Activated T-cell treated with anti-CD3 and anti-CD28 coated beads, Interleukin-2, amount 50 U/mL, for 4 hours (primary cell): ENCODE data around the gene POU3F2. TPM values are rescaled to one million over a fixed set of nuclear protein-coding genes. Genes with fewer than 3 reads are reported as not detected.

Experiments
- ATAC-seq, 2 donors: fragments of 200-7000 bp; cut with Tn5 transposase; one replicate each; pipeline ENCODE4 v1.10.0; 2021
- DNase-seq: peaks from one replicate; pipeline ENCODE4 v3.0.0-alpha.2; 2020
- H3K27me3 Mint-ChIP-seq: one replicate; pipeline ENCODE4 v1.8.0; 2021; ENCODE audit warnings: low read depth, mixed read lengths
- H3K36me3 Mint-ChIP-seq: one replicate; pipeline ENCODE4 v1.8.0; 2022; ENCODE audit warnings: mixed read lengths; ENCODE audit not compliant: insufficient read depth
- H3K4me1 Mint-ChIP-seq: one replicate; pipeline ENCODE4 v1.8.0; 2021; ENCODE audit warnings: low read depth, mixed read lengths
- H3K4me3 Mint-ChIP-seq: one replicate; pipeline ENCODE4 v1.8.0; 2021; ENCODE audit warnings: mild to moderate bottlenecking, moderate library complexity, mixed read lengths
- H3K9me3 Mint-ChIP-seq: one replicate; pipeline ENCODE4 v1.8.0; 2021; ENCODE audit warnings: mixed read lengths
- total RNA-seq, 3 donors: library from RNA; stranded (reverse); gene quantifications; one replicate each; pipeline ENCODE4 v1.2.1, GENCODE V29; 2021

Gene POU3F2
- total RNA-seq, 3 donors from 2014 or later = not detected

DNA sequence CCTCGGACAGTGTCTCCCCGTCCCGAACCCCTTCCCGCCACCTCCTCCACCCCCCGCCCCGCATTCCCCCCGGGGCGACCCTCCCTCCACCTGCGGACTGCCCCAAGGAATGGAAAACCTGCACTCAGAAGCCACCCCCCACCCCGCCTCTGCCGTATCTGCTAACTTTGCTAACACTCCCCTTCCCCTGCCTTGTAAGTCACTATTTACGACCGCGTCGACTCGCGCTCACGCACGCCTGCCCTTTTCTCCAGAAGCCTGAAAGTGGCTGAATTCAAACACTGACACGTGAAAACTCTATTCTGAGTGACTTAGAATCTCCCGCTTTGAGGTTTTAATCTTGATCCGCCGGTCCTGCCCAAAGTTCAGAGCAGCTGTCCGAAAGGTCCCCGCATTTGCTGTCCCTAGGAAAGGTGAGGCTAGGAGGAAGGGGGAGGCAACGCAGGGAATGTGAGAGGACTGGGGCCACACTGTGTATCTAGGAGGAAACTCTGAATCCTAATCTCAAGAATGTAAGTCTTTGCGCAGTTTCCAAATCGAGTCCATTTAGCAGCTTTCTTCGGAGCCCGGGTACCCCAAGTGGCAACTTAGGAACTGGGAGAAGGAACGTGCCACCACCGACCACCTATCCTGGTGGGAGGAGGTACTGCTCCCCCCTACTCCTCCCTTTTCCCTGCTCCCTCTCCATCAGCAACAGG is 9.3 kb upstream of the POU3F2 start:
- Mint-ChIP-seq H3K9me3 (no peaks in the 10 kb centered on the region), H3K27me3 (peaks cover 81% of the 10 kb centered on the region), H3K4me3 (no peak overlapping the region), H3K4me1 (peaks cover 23% of the 10 kb centered on the region), H3K36me3 (no peaks in the 10 kb centered on the region)
- no peak for ATAC-seq
- no peak for DNase-seq

- Mint-ChIP-seq H3K27me3 (peaks cover 85% of the 10 kb centered on the region), H3K9me3 (no peaks in the 10 kb centered on the region), H3K36me3 (no peaks in the 10 kb centered on the region), H3K4me1 (peaks cover 25% of the 10 kb centered on the region), H3K4me3 (no peak overlapping the region)
- ATAC-seq (no peak), DNase-seq (no peak)
These were observed 8.7 kb upstream of the POU3F2 start for GRCh38 chr6:98825600-98826230.

DNA sequence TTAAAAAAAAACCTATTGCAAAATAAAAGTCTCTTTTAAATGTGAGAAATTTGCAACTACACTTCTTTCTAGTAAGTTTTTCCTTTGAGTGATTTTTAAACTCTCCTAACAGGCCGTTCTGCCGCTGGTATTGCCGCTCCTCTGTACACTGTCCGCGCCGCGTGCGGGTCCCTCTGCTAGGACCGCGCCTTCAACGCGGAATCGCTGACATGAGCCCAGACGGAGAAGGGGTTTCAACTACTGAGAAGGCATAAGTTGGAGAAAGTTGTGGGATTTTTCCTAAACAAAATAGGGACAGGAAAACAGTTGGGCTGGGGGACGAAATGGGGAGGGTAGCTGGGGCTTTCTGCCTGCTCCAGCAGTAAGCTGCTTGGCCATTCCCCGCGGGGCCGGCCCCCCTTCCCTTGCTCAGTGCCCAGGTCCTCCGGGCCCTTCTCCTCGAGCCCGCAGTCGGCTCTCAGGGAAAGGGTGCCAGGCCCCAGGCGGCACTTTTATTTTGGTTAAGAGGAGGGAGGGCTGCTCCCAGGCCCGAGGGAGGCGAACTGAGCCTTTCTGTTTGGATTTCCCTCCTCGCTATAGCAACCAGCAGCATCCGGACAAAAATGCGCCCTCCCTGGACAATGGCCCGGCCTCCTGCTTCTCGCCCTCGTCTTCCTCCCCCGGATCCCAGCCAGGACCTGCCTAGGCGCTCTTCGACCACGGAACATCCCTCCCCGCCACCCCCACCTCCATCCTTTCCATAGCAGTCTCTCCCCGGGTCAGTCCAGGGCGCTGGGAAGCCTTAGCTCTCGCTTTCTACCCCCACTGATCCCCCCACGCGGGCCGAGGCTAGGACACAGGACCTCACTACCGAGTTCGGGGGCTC is 6.8 kb upstream of the POU3F2 start:
- DNase-seq = no peak

DNA sequence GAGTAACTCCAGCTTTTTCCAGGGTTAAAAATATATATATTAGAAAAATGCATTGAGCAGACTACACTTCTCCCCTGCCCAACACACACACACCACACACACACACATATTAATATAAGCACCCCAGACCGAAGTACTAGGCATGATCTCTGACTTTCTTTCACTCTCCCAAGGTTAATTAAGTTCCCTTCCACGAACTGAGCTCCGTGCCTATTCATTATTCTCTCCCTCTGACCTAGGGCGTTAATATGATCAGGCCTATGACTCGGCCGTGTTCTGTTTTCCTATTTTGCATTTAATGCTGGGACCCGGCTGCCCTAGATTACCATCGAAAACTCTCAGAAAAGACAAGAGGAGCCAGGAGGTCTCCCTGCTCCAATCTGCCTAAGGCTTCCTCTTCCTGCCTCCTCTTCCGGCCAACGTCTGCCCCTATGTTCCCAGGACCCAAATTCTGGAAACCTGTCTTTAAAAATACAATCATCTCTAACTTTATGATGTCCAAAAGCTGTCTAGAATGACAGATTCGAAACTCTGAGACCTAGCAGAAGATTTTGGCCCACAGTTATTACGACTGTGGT is 6.1 kb upstream of the POU3F2 start:
- ATAC-seq = no peak
- H3K9me3 Mint-ChIP-seq = no peaks in the 10 kb centered on the region
- H3K4me1 Mint-ChIP-seq = peaks cover 42% of the 10 kb centered on the region
- H3K4me3 Mint-ChIP-seq = no peak overlapping the region
- H3K36me3 Mint-ChIP-seq = no peaks in the 10 kb centered on the region
- H3K27me3 Mint-ChIP-seq = peaks cover 89% of the 10 kb centered on the region
- DNase-seq = no peak

More for the DNA sequence above, 6.8 kb upstream of the POU3F2 start:
- Mint-ChIP-seq H3K9me3 (no peaks in the 10 kb centered on the region), H3K36me3 (no peaks in the 10 kb centered on the region), H3K4me1 (peaks cover 34% of the 10 kb centered on the region), H3K4me3 (no peak overlapping the region), H3K27me3 (peaks cover 84% of the 10 kb centered on the region)
- ATAC-seq = no peak

- DNase-seq (no peak), ATAC-seq (no peak)
- Mint-ChIP-seq H3K4me3 (no peak overlapping the region), H3K4me1 (peaks cover 44% of the 10 kb centered on the region), H3K9me3 (no peaks in the 10 kb centered on the region), H3K27me3 (peaks cover 91% of the 10 kb centered on the region), H3K36me3 (no peaks in the 10 kb centered on the region)
These were observed 5.4 kb upstream of the POU3F2 start for GRCh38 chr6:98828941-98829411.

- Mint-ChIP-seq H3K4me3 (no peak overlapping the region), H3K27me3 (peaks cover 87% of the 10 kb centered on the region), H3K36me3 (no peaks in the 10 kb centered on the region), H3K9me3 (no peaks in the 10 kb centered on the region), H3K4me1 (peaks cover 37% of the 10 kb centered on the region)
- no peak for DNase-seq
- ATAC-seq = no peak
These were observed 4.2 kb upstream of the POU3F2 start for GRCh38 chr6:98830146-98830545.

GRCh38 chr6:98831057-98831958 is 3.1 kb upstream of the POU3F2 start:
- no peaks in the 10 kb centered on the region for H3K36me3 Mint-ChIP-seq
- no peaks in the 10 kb centered on the region for H3K9me3 Mint-ChIP-seq
- peaks cover 40% of the 10 kb centered on the region for H3K4me1 Mint-ChIP-seq
- ATAC-seq (no peak), DNase-seq (no peak)
- peaks cover 82% of the 10 kb centered on the region for H3K27me3 Mint-ChIP-seq
- peak overlapping the region; percentile 54 for H3K4me3 Mint-ChIP-seq

DNA sequence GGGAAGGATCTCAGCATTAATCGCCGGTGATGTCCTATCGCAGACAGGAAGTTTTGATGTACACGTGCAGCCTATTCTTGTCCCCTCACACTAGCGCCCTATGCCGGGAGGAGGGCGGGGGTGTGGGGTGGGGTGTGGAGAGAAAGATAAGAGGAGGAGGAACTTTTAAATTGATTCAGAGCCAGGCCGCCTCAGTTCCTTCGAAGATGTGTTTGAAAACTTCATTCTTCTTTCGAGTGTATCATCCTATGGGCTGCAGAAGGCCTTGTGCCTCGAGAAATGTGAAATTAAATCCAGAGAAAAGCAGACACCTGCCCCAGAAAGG is 2.5 kb upstream of the POU3F2 start:
- peaks cover 81% of the 10 kb centered on the region for H3K27me3 Mint-ChIP-seq
- no peaks in the 10 kb centered on the region for H3K36me3 Mint-ChIP-seq
- DNase-seq (no peak), ATAC-seq (no peak)
- no peak overlapping the region for H3K4me3 Mint-ChIP-seq
- H3K9me3 Mint-ChIP-seq = no peaks in the 10 kb centered on the region
- H3K4me1 Mint-ChIP-seq = peaks cover 44% of the 10 kb centered on the region

DNA sequence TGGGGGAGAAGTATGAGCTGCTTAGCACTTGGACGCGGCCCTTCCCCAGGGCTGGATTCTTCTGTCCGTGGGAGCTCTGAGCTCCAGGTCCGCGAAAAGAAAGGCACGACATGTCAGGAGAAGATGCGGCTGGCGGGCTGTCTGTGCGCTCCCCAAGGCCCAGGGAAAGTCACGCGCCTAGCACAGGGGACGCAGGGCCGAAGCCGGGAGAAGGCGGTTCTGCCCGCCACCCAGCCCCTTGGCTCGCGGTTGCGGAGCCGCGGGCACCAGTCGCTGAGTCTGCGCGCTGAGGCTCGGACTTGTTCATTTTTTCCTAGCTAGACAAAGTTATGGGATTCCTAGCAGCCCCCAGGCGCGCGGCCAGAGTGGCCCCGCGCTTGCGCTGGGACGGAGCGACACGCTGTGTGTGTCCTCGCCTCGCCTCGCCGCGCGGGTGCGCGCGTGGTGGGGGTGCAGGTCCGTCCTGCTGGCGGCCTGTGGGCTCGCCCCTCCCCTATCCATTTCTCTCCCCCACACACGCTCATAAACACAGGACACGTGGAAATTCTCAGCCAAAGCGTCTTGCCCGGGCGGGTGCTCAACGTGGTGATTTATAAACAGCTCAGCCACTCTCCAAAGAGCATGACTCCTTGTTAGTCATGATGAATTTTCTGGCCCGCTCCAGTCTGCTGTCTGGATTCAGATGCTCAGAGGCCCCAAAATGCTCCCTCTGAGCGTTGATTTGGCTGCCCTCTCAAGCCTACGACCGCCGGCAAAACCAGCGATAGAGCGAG is 1.9 kb upstream of the POU3F2 start:
- ATAC-seq (peak; percentile 19 to 22), DNase-seq (no peak)
- H3K9me3 Mint-ChIP-seq = no peaks in the 10 kb centered on the region
- H3K36me3 Mint-ChIP-seq = no peaks in the 10 kb centered on the region
- peak overlapping the region; percentile 86 for H3K4me3 Mint-ChIP-seq
- peaks cover 81% of the 10 kb centered on the region for H3K27me3 Mint-ChIP-seq
- H3K4me1 Mint-ChIP-seq = peaks cover 45% of the 10 kb centered on the region

- Mint-ChIP-seq H3K27me3 (peaks cover 81% of the 10 kb centered on the region), H3K36me3 (no peaks in the 10 kb centered on the region), H3K4me1 (peaks cover 45% of the 10 kb centered on the region), H3K4me3 (peak overlapping the region; percentile 86), H3K9me3 (no peaks in the 10 kb centered on the region)
- DNase-seq (no peak), ATAC-seq (peak; percentile 23 to 30)
These were observed 1.4 kb upstream of the POU3F2 start for GRCh38 chr6:98833057-98833306.

- no peaks in the 10 kb centered on the region for H3K9me3 Mint-ChIP-seq
- H3K36me3 Mint-ChIP-seq = no peaks in the 10 kb centered on the region
- H3K4me1 Mint-ChIP-seq = peaks cover 41% of the 10 kb centered on the region
- peak overlapping the region; percentile 86 for H3K4me3 Mint-ChIP-seq
- H3K27me3 Mint-ChIP-seq = peaks cover 81% of the 10 kb centered on the region
- DNase-seq (no peak), ATAC-seq (peak; percentile 6 to 19)
These were observed 891 bp upstream of the POU3F2 start for GRCh38 chr6:98833307-98834059.

DNA sequence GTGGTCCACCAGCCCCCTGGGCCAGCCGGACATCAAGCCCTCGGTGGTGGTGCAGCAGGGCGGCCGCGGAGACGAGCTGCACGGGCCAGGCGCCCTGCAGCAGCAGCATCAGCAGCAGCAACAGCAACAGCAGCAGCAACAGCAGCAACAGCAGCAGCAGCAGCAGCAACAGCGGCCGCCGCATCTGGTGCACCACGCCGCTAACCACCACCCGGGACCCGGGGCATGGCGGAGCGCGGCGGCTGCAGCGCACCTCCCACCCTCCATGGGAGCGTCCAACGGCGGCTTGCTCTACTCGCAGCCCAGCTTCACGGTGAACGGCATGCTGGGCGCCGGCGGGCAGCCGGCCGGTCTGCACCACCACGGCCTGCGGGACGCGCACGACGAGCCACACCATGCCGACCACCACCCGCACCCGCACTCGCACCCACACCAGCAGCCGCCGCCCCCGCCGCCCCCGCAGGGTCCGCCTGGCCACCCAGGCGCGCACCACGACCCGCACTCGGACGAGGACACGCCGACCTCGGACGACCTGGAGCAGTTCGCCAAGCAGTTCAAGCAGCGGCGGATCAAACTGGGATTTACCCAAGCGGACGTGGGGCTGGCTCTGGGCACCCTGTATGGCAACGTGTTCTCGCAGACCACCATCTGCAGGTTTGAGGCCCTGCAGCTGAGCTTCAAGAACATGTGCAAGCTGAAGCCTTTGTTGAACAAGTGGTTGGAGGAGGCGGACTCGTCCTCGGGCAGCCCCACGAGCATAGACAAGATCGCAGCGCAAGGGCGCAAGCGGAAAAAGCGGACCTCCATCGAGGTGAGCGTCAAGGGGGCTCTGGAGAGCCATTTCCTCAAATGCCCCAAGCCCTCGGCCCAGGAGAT is 1.0 kb downstream of the POU3F2 start:
- Mint-ChIP-seq H3K36me3 (no peaks in the 10 kb centered on the region), H3K9me3 (no peaks in the 10 kb centered on the region), H3K4me3 (no peak overlapping the region), H3K27me3 (peaks cover 77% of the 10 kb centered on the region), H3K4me1 (peaks cover 37% of the 10 kb centered on the region)
- no peak for DNase-seq
- ATAC-seq = no peak
